ENCODE results near the gene PRRC2B.

DNA sequence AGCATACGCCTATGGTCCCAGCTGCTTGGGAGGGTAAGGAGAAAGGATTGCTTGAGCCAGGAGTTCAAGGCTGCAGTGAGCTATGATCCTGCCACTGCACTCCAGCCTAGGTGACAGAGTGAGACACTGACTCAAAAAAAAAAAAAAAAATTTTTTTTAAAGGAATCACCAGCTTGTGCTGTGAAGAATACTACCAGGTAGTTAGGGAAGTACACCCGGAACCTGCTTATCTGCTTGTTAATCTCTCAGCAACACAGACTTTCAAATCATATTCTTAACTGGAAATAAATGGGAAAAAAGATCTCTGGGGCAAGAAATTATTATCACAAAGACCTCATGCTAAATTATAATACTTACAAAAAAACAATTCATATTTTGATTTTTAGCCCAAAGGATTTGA is 26.4 kb upstream of the PRRC2B start:
- TF ChIP-seq POLR2A (IDR thresholded peaks at IDR 0.05), result no peak
- TF ChIP-seq, protein P1, sequence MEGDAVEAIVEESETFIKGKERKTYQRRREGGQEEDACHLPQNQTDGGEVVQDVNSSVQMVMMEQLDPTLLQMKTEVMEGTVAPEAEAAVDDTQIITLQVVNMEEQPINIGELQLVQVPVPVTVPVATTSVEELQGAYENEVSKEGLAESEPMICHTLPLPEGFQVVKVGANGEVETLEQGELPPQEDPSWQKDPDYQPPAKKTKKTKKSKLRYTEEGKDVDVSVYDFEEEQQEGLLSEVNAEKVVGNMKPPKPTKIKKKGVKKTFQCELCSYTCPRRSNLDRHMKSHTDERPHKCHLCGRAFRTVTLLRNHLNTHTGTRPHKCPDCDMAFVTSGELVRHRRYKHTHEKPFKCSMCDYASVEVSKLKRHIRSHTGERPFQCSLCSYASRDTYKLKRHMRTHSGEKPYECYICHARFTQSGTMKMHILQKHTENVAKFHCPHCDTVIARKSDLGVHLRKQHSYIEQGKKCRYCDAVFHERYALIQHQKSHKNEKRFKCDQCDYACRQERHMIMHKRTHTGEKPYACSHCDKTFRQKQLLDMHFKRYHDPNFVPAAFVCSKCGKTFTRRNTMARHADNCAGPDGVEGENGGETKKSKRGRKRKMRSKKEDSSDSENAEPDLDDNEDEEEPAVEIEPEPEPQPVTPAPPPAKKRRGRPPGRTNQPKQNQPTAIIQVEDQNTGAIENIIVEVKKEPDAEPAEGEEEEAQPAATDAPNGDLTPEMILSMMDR (IDR thresholded peaks at IDR 0.05), result no peak
- TF ChIP-seq EP300 (IDR thresholded peaks at IDR 0.05), result no peak

Measured in ovary (tissue), 3 donors.